ENCODE measurements around the gene NUP214. TPM values are rescaled to one million over a fixed set of nuclear protein-coding genes. Genes with fewer than 3 reads are reported as not detected.

The NUP214 gene
- polyA plus RNA-seq, 1 of the 3 experiments (the other 2 are of a cell fraction), result 8.0 TPM

DNA sequence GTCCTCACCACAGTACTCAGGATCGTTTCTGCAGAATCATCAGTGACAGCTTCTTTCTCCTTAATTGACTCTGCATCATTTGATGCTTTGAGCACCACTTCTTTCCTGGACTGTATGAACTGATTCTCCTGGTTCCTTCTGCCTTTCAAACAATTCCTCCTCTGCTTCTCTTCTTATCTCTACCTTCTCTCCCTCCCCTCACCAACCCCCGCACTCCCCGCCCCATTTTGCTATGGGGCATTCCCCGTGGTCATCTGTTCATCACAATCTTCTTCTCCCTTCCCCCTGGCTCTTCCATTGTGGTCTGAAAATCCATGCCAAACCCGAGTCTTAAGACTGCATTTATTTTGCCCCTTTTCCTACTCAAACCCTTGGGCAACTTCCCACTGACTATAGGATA is 93.0 kb downstream of the NUP214 start:
- TF ChIP-seq RFX5 (IDR thresholded peaks at IDR 0.05; ENCODE audit: low read length) (no peak), EZH2phosphoT487 (IDR thresholded peaks at IDR 0.05; ENCODE audit: borderline replicate concordance, low read depth) (no peak), YY1 (IDR thresholded peaks at IDR 0.05; ENCODE audit: low read depth) (no peak), MXI1 (IDR thresholded peaks at IDR 0.05; ENCODE audit: low read depth, low read length) (no peak), SMC3 (IDR thresholded peaks at IDR 0.05; ENCODE audit: low read depth, low read length) (no peak), POLR2AphosphoS5 (IDR thresholded peaks at IDR 0.05; ENCODE audit: low read depth, low read length) (no peak), FOXJ3 (CRISPR knock-in tag; IDR thresholded peaks at IDR 0.05) (no peak), RAD21 (IDR thresholded peaks at IDR 0.05; ENCODE audit: low read length) (no peak), CHD2 (IDR thresholded peaks at IDR 0.05; ENCODE audit: low read length, partially characterized antibody) (no peak)
- TF ChIP-seq, protein P1, sequence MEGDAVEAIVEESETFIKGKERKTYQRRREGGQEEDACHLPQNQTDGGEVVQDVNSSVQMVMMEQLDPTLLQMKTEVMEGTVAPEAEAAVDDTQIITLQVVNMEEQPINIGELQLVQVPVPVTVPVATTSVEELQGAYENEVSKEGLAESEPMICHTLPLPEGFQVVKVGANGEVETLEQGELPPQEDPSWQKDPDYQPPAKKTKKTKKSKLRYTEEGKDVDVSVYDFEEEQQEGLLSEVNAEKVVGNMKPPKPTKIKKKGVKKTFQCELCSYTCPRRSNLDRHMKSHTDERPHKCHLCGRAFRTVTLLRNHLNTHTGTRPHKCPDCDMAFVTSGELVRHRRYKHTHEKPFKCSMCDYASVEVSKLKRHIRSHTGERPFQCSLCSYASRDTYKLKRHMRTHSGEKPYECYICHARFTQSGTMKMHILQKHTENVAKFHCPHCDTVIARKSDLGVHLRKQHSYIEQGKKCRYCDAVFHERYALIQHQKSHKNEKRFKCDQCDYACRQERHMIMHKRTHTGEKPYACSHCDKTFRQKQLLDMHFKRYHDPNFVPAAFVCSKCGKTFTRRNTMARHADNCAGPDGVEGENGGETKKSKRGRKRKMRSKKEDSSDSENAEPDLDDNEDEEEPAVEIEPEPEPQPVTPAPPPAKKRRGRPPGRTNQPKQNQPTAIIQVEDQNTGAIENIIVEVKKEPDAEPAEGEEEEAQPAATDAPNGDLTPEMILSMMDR (IDR thresholded peaks at IDR 0.05), result no peak
- Histone ChIP-seq H3K27ac (ENCODE audit: low read depth in 2 of 2, low read length in 1 of 2) (no peak overlapping the region), H3F3A (replicated peaks; ENCODE audit: insufficient read depth) (peaks cover 4% of the 10 kb centered on the region), H3K79me2 (ENCODE audit: insufficient read depth) (no peaks in the 10 kb centered on the region), H2AFZ (ENCODE audit: low read depth) (no peak overlapping the region), H3K9me3 (no peaks in the 10 kb centered on the region), H3K9ac (no peak overlapping the region), H3K9me2 (no peaks in the 10 kb centered on the region), H3K27me3 (ENCODE audit: insufficient read depth) (no peaks in the 10 kb centered on the region), H3K36me3 (replicated peaks in 1 of 2; ENCODE audit: control insufficient read depth in 1 of 2, insufficient read depth in 2 of 2, low read length in 1 of 2) (peaks cover 17 to 34% of the 10 kb centered on the region in 2 experiments), H3K4me1 (ENCODE audit: control insufficient read depth in 1 of 2, insufficient read depth in 2 of 2, low read depth in 1 of 2, low read length in 1 of 2) (no peaks in the 10 kb centered on the region), H3K4me3 (ENCODE audit: low read depth in 2 of 2, low read length in 1 of 2) (no peak overlapping the region), H4K20me1 (ENCODE audit: insufficient read depth) (no peaks in the 10 kb centered on the region), H3K4me2 (no peak overlapping the region)
- ChIA-PET CTCF (interaction anchor here (0.7 to 1.5 kb wide), 2 partner anchors 41 to 522 kb away, joined by 3 read pairs; no protein-coding TSS in a partner anchor), POLR2A (no interaction called here)
- no peak for DNase-seq
- WGBS (ENCODE audit: low lambda C conversion rate), result 94% methylated on average over 5 of the region's 5 CpGs

DNA sequence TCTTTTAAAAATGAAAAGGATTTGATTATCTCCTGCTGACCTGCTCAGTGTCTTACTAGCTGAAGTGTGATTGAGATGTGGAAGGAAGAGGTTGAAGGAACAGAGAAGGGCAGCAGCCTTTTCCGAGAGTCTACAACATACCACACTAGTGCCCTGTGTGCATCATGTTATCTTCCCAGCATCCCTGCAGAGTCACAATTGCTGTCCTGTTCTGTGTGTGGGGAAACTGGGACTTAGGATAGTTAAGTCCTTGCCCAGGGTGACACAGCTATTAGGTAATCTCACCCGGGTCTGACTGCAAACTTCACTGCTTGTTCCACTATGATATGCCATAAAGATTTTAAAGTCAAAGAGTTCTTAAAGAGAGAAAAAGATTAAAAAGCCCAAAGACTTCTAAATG is 95.1 kb downstream of the NUP214 start:
- POLR2A ChIA-PET, result no interaction called here
- H3K9me2 ChIP-seq, result no peaks in the 10 kb centered on the region
- no peak overlapping the region for H3K4me2 ChIP-seq
- H3K36me3 ChIP-seq (replicated peaks in 1 of 2; ENCODE audit: control insufficient read depth in 1 of 2, insufficient read depth in 2 of 2, low read length in 1 of 2), result peaks cover 16 to 31% of the 10 kb centered on the region in 2 experiments
- 85% methylated on average over 2 of the region's 2 CpGs for WGBS (ENCODE audit: low lambda C conversion rate)
- no peak overlapping the region for H3K4me3 ChIP-seq (ENCODE audit: low read depth in 2 of 2, low read length in 1 of 2)
- no peak overlapping the region for H3K9ac ChIP-seq
- H3K27me3 ChIP-seq (ENCODE audit: insufficient read depth), result no peaks in the 10 kb centered on the region
- no peaks in the 10 kb centered on the region for H3K79me2 ChIP-seq (ENCODE audit: insufficient read depth)
- no peaks in the 10 kb centered on the region for H3K9me3 ChIP-seq
- H3K27ac ChIP-seq (ENCODE audit: low read depth in 2 of 2, low read length in 1 of 2), result no peak overlapping the region
- no peak for DNase-seq
- no peaks in the 10 kb centered on the region for H3K4me1 ChIP-seq (ENCODE audit: control insufficient read depth in 1 of 2, insufficient read depth in 2 of 2, low read depth in 1 of 2, low read length in 1 of 2)
- H2AFZ ChIP-seq (ENCODE audit: low read depth), result no peak overlapping the region
- H3F3A ChIP-seq (replicated peaks; ENCODE audit: insufficient read depth), result no peaks in the 10 kb centered on the region
- no peaks in the 10 kb centered on the region for H4K20me1 ChIP-seq (ENCODE audit: insufficient read depth)
- CTCF ChIA-PET, result interaction anchor here (1.6 kb wide), 1 partner anchor 116 kb away, joined by 6 read pairs; no protein-coding TSS in a partner anchor
- TF ChIP-seq GABPA (IDR thresholded peaks at IDR 0.05; ENCODE audit: low read depth) (no peak), TAF1 (IDR thresholded peaks at IDR 0.05; ENCODE audit: borderline replicate concordance, low read depth, low read length) (no peak), FOXM1 (IDR thresholded peaks at IDR 0.05; ENCODE audit: low read depth) (no peak), TCF12 (IDR thresholded peaks at IDR 0.05) (no peak), POLR2AphosphoS5 (IDR thresholded peaks at IDR 0.05; ENCODE audit: low read depth, low read length) (no peak), MEF2A (IDR thresholded peaks at IDR 0.05; ENCODE audit: borderline replicate concordance, low read depth) (no peak), EP300 (IDR thresholded peaks at IDR 0.05; ENCODE audit: borderline replicate concordance in 1 of 2, low read depth in 1 of 2, low read length in 1 of 2) (no peak), SIN3A (IDR thresholded peaks at IDR 0.05; ENCODE audit: borderline replicate concordance, low read depth, low read length) (no peak), RCOR1 (IDR thresholded peaks at IDR 0.05; ENCODE audit: low read length) (no peak), YY1 (IDR thresholded peaks at IDR 0.05; ENCODE audit: low read depth) (no peak), RAD21 (IDR thresholded peaks at IDR 0.05; ENCODE audit: low read length) (no peak), FOSL2 (IDR thresholded peaks at IDR 0.05; ENCODE audit: borderline replicate concordance, low read depth) (no peak), JUND (IDR thresholded peaks at IDR 0.05) (no peak), GATA2 (CRISPR knock-in tag; IDR thresholded peaks at IDR 0.05) (no peak)
- TF ChIP-seq, protein P2, sequence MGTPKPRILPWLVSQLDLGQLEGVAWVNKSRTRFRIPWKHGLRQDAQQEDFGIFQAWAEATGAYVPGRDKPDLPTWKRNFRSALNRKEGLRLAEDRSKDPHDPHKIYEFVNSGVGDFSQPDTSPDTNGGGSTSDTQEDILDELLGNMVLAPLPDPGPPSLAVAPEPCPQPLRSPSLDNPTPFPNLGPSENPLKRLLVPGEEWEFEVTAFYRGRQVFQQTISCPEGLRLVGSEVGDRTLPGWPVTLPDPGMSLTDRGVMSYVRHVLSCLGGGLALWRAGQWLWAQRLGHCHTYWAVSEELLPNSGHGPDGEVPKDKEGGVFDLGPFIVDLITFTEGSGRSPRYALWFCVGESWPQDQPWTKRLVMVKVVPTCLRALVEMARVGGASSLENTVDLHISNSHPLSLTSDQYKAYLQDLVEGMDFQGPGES (IDR thresholded peaks at IDR 0.05; ENCODE audit: low read depth, low read length), result no peak
- TF ChIP-seq, protein P1 (IDR thresholded peaks at IDR 0.05), result no peak
- TF ChIP-seq, protein P3, sequence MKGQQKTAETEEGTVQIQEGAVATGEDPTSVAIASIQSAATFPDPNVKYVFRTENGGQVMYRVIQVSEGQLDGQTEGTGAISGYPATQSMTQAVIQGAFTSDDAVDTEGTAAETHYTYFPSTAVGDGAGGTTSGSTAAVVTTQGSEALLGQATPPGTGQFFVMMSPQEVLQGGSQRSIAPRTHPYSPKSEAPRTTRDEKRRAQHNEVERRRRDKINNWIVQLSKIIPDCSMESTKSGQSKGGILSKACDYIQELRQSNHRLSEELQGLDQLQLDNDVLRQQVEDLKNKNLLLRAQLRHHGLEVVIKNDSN (IDR thresholded peaks at IDR 0.05; ENCODE audit: borderline replicate concordance, low read depth), result no peak

Measured in SK-N-SH (cell line).